HG03460 (cell line): ENCODE data around the gene CEP20.

Source experiments
- ATAC-seq: cut with Tn5 transposase; IDR thresholded peaks from one replicate; pipeline ENCODE4 v1.9.1; 2021; ENCODE audit not compliant: unreplicated experiment

CEP20 gene

GRCh38 chr16:15898654-15899053, 10.3 kb upstream of the CEP20 start:
- no peak for ATAC-seq

DNA sequence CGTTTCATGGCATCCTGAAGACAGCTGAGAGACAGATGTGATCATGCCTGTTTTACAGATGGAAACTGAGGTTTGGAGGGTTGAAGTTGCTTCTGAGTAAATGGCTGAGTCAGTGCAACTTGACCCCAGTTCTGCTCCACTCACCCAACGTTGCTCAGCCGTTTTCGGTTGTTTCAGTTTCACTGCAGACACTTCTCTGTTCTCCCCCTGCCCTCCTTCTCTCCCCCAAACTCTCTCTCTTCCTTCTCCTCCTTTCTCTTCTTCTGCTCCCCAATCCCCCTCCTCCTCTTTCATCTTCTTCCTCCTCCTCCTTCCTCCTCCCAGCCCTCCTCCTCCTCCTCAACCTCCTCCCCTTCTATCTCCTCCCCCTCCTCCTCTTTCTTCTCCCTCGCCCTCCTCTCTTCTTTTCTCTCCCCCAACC, 9.4 kb upstream of the CEP20 start:
- no peak for ATAC-seq

DNA sequence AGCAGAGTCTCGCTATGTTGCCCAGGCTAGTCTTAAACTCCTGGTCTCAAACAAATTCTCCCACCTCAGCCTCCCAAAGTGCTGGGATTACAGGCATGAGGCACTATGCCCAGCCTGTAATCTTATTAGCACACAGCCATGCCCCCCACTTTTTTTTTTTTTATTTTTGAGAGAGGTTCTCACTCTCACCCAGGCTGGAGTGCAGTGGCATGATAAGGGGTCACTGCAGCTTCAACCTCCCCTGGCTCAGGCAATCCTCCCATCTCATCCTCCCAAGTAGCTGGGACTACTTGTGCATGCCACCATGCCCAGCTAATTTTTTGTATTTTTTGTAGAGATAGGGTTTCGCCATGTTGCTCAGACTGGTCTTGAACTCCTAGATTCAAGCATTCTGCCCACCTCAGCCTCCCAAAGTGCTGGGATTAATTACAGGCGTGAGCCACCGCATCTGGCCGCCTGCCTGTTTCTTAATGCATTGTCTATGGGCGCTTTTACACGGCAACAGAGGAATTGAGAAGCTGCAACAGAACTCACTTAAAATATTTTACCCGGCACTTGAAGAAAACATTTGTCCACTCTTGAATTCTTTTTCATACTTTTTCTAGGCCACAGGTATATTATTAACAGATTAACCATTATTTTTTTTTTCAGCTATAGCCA, 8.8 kb upstream of the CEP20 start:
- no peak for ATAC-seq

GRCh38 chr16:15894571-15895374, 6.4 kb upstream of the CEP20 start:
- ATAC-seq, result no peak

DNA sequence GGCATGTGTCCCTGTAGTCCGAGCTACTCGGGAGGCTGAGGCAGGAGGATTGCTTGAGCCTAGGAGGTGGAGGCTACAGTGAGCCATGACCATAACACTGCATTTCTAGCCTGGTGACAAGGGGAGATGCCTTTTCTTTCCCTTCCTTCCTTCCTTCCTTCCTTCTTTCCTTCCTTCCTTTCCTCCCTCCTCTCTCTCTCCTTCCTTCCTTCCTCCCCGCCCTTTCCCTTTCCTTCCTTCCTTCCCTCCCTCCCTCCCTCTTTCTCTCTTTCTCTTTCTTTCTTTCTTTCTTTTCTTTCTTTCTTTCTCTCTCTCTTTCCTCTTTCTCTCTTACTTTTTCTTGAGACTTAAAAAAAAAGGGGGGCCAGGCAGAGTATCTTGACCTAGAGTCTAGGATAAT, 3.1 kb upstream of the CEP20 start:
- ATAC-seq, result no peak

DNA sequence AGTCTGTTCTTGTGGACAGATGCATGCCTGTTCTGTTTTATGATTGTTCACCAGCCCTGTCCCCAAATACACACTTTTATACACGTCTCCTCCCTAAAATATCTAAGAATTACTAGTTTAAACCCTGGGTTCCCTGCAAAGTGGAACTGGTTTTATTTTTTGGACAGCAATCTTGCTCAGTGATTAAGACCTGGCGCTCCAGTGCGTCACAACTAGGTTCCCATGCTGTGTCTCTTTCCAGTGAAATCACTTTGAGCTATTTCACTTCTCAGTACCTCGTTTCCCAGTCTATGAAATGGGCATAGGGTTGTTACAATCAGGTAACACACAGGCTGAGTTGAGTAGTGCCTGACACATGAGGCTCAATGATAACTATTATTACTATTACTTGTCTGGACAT, 1.1 kb downstream of the CEP20 start:
- no peak for ATAC-seq

DNA sequence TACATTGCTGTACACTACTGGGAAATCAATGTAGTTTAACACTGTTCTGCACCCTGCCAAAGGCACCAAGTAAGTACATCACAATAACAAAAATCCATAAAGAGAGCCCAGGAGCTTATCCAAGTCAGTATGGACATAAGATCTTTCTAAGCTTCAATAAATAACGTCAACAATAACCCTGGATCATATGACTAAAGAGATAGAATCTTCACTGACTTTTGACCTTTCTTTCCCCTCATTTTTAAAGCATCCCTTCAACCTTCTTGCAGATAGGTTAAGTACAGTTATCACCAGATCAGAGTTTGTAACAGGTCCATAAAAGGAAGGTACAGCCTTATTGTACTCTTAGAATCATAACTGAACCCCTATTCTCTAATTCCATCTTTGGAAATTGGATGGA, 2.3 kb downstream of the CEP20 start:
- no peak for ATAC-seq

GRCh38 chr16:15885560-15886001, 2.8 kb downstream of the CEP20 start:
- ATAC-seq, result no peak

GRCh38 chr16:15882563-15882962, 5.8 kb downstream of the CEP20 start:
- ATAC-seq, result no peak

DNA sequence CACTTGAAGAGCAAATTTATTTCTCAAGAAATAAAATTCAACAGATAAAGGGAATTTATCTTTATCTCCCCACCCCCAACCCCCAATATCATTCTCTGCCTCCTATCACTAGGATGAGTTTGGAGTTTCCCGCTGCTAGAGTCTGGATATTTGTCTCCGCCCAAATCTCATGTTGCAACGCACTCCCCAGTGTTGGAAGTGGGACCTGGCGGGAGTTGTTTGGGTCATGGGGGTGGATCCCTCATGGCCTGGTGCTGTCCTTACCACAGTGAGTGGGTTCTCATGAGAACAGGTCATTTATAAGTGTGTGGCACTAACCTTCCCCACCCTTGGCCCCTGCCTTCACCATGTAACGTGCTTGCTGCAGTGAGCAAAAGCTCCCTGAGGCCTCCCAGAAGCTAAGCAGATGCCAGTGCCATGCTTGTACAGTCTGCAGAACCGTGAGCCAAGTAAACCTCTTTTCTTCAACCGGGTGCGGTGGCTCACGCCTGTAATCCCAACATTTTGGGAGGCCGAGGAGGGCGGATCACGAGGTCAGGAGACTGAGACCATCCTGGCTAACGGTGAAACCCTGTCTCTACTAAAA, 6.5 kb downstream of the CEP20 start:
- ATAC-seq, result no peak

- no peak for ATAC-seq
Measured at GRCh38 chr16:15880434-15881308, 7.7 kb downstream of the CEP20 start.

- ATAC-seq, result no peak
Measured at GRCh38 chr16:15879255-15879811, 9.1 kb downstream of the CEP20 start.

- no peak for ATAC-seq
Measured at GRCh38 chr16:15876503-15876902, 11.9 kb downstream of the CEP20 start.

- no peak for ATAC-seq
Measured at GRCh38 chr16:15874745-15875314, 13.6 kb downstream of the CEP20 start.

DNA sequence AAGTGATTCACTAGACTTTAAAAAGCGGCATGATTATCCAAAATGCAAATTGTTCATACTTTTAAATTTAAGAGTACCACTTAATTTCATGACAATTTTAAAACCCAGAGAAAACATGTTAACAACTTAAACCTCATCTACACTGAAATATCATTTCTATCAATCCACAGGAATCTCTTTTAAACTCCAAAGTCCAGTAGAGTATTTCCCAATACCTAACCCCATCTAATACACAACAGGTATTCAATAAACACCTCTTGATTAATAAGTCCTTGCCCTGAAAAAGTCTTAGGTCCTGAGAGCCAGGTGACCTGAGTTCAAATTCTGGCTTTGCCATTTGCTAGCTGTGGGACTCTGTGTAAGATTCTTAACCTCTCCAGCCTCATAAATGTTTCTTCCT, 14.7 kb downstream of the CEP20 start:
- ATAC-seq, result no peak

DNA sequence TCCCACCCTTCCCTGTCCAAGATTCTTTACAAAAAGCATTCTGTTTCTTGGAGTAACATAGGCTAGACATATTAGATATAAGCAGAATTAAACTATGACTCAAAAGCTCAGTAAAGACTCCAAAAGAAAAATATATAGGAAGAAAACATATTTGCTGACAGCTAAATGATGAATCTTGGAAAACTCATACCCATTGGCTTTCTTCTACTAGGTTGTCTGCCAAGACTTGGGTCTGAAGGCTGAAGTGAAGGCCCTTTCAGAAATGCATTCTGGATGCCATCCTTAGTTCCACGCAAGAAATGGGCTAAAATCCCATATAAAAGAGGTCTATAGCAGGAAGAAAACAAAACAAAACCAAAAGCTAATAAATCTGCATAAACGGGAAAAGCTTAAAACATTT, 15.1 kb downstream of the CEP20 start:
- ATAC-seq, result no peak

GRCh38 chr16:15870011-15870410, 18.4 kb downstream of the CEP20 start:
- ATAC-seq, result no peak

- no peak for ATAC-seq
Measured at GRCh38 chr16:15866451-15866850, 22.0 kb downstream of the CEP20 start.

DNA sequence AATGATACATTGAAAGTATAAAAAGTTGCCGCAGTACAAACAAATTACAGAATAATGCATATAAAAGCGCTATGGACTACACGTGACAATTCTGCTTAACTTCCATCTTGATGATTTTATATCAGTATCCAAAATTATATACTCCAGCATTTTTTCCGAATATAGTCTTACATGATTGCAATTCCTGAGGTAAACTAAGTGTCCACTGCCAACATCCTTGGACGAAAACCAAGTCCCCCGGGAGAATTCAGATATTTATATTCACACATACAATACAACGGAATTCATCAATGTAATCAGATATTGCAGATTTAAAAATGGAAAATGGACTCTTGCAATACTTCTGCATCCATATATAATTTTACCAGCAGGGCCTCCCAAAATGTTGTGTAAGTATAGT, 22.7 kb downstream of the CEP20 start:
- no peak for ATAC-seq

DNA sequence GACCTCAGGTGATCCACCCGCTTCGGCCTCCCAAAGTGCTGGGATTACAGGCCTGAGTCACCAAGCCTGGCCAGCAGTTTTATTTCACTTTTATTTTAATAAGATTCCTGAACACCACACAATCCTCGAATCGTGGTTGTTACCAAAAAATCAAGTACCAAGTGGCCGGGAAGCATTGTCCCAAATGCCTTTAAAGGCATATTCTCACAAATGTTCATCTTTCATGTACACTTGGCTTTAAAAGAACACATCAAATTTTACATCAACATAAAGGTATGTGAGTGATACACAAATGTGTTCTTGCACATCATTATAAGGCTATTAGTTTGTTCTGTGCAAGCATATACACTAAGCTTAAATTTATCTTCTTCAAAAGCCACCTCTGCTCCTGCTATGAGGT, 23.5 kb downstream of the CEP20 start:
- no peak for ATAC-seq

DNA sequence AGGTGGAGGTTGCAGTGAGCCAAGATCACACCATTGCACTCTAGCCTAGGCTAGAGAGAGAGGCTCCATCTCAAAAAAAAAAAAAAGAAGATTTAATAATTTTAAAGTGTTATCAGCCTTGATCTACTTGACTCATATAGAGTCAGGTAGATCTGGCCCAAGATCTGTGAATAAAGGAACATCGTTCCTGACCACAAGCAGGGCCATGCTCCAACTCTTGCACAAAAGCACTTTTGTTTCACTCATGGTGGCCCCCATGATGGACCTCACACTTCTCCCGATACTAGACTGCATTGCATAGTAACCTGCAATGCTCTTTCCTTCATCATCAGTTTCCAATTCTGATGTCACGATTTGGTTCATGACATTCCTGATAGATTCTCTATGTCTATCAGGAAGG, 26.4 kb downstream of the CEP20 start:
- no peak for ATAC-seq
